Measurements from ENCODE around the gene TRPC4AP. TPM values are rescaled to one million over a fixed set of nuclear protein-coding genes. Genes with fewer than 3 reads are reported as not detected.

The TRPC4AP gene
- total RNA-seq, 1 donor from 2014 or later = 67.6 TPM

DNA sequence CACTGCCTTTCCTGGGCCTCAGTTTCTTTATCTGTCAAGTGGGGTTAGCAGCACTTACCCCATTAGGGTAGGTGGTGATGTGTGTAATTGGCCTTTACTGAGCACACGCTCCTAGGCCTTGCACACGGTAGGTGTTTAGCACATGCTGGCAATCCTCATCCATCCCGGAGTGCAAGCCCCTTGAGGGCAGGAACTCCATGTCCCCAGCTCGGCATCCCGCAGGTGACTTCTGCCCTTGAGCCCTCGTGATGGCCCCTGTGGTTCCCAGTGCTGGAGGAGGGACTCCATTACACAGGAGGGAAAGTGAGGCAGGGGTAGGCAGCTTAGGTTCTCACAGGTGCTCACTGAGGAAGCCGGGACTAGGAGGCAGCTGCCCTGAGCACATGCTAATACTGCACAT, 96.9 kb downstream of the TRPC4AP start:
- no peak overlapping the region for H3K27ac ChIP-seq
- ATAC-seq = no peak

DNA sequence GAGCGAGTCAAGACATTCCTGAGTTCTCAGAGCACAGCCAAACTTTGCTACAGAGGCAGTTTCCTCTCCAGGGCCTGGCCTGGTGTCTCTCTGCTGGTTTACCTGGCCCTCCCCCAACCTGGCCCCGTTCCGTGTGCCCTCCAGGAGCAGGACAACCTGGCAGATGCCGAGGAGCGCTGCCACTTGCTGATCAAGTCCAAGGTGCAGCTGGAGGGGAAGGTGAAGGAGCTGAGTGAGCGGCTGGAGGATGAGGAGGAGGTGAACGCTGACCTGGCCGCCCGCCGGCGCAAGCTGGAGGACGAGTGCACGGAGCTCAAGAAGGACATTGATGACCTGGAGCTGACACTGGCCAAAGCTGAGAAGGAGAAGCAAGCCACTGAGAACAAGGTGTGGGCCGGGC, 97.4 kb downstream of the TRPC4AP start:
- no peak overlapping the region for H3K4me3 ChIP-seq
- H3K27me3 ChIP-seq = no peaks in the 10 kb centered on the region
- no peak for ATAC-seq
- intact Hi-C loops (cut with DNase I) = no loop called here
- no peaks in the 10 kb centered on the region for H3K4me1 ChIP-seq
- no peaks in the 10 kb centered on the region for H3K9me3 ChIP-seq
- peaks cover 61% of the 10 kb centered on the region for H3K36me3 ChIP-seq
- no peak for DNase-seq
- no peak overlapping the region for H3K27ac ChIP-seq
- TF ChIP-seq, protein P1, sequence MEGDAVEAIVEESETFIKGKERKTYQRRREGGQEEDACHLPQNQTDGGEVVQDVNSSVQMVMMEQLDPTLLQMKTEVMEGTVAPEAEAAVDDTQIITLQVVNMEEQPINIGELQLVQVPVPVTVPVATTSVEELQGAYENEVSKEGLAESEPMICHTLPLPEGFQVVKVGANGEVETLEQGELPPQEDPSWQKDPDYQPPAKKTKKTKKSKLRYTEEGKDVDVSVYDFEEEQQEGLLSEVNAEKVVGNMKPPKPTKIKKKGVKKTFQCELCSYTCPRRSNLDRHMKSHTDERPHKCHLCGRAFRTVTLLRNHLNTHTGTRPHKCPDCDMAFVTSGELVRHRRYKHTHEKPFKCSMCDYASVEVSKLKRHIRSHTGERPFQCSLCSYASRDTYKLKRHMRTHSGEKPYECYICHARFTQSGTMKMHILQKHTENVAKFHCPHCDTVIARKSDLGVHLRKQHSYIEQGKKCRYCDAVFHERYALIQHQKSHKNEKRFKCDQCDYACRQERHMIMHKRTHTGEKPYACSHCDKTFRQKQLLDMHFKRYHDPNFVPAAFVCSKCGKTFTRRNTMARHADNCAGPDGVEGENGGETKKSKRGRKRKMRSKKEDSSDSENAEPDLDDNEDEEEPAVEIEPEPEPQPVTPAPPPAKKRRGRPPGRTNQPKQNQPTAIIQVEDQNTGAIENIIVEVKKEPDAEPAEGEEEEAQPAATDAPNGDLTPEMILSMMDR (IDR thresholded peaks at IDR 0.05) = no peak

More for the DNA sequence above, 96.9 kb downstream of the TRPC4AP start:
- Histone ChIP-seq H3K4me1 (no peaks in the 10 kb centered on the region), H3K9me3 (no peaks in the 10 kb centered on the region), H3K27me3 (no peaks in the 10 kb centered on the region), H3K36me3 (peaks cover 66% of the 10 kb centered on the region), H3K4me3 (no peak overlapping the region)
- DNase-seq = no peak
- intact Hi-C loops (cut with DNase I) = no loop called here
- TF ChIP-seq, protein P1 (IDR thresholded peaks at IDR 0.05) = no peak

DNA sequence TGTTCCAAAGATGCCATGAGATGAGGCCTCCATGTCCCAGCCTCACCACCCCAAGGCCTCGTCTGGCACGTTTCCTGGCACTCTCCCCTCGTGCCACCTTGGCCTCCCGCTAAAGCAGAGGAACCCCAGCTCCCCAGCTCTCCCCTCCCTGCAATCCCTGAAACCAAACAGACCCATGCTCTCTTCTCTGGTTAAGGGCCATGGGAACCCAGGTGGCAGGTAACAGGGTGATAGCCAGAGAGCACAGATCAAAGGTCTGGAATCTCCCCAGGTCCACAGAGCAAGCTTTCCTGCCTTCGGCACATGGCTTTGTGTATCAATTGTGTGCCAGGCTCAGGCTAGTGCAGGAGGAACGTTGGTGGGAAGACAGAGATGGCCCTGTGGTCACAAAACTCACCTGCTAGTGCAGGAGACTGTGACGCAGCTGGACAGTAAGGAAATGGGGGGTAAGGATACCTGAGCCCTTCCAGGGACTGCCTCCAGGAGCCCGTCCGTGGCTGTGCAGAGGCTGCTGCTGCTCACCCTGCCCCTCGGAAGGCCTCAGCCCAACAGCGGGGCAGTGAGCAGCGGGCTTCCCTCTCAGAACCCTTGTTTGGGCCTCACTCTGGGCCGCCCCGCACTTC, 98.0 kb downstream of the TRPC4AP start:
- Histone ChIP-seq H3K9me3 (no peaks in the 10 kb centered on the region), H3K4me1 (no peaks in the 10 kb centered on the region), H3K4me3 (no peak overlapping the region), H3K27me3 (no peaks in the 10 kb centered on the region), H3K36me3 (peaks cover 55% of the 10 kb centered on the region), H3K27ac (no peak overlapping the region)
- ATAC-seq (no peak), DNase-seq (no peak)
- intact Hi-C loops (cut with DNase I) = no loop called here
- TF ChIP-seq, protein P1 (IDR thresholded peaks at IDR 0.05) = no peak

DNA sequence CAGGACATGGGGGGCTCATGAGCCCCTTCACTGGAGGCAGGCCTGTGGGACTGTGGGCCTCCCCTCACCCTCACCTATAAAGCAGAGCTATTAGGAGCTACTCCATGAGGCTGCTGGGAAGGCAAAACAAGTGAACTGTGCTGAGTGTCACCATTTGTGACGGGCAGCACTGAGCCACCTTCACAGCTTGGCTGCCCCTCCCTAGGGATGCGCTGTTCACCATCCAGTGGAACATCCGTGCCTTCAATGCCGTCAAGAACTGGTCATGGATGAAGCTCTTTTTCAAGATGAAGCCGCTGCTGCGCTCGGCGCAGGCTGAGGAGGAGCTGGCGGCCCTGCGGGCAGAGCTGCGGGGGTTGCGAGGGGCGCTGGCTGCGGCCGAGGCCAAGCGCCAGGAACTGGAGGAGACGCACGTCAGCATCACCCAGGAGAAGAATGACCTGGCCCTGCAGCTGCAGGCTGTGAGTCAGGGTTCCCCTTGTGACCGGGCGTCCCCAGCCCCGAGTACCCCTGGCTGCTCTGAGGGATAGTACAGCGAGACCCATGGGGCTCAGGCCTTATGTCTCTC, 98.6 kb downstream of the TRPC4AP start:
- Histone ChIP-seq H3K27me3 (no peaks in the 10 kb centered on the region), H3K36me3 (peaks cover 49% of the 10 kb centered on the region), H3K4me1 (no peaks in the 10 kb centered on the region), H3K27ac (no peak overlapping the region), H3K9me3 (no peaks in the 10 kb centered on the region), H3K4me3 (no peak overlapping the region)
- DNase-seq = no peak
- intact Hi-C loops (cut with DNase I) = no loop called here
- ATAC-seq = no peak
- TF ChIP-seq, protein P1 (IDR thresholded peaks at IDR 0.05) = no peak

DNA sequence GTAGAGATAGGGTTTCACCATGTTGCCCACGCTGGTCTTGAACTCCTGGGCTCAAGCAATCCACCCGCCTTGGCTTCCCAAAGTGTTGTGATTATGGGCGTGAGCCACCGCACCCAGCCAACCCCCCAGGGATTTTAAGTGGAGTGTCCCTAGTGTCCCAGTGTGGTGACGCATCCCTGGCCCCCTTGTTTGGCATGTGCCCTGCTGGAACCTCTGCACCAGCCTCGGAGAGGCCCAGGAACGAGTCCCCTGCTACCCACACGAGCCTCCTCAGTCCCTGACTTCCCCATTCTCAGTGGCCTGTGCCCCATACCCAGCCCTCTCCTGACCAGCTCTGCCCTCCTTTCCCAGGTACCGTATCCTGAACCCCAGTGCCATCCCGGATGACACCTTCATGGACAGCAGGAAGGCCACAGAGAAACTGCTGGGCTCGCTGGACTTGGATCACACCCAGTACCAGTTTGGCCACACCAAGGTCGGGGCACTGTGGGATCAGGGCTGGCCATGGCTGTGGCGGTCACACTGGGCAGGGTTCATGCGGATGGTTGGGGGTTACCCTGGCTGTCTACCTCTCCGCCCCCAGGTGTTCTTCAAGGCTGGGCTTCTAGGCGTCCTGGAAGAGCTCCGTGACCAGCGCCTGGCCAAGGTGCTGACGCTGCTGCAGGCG, 99.7 kb downstream of the TRPC4AP start:
- TF ChIP-seq, protein P1 (IDR thresholded peaks at IDR 0.05) = no peak
- H3K9me3 ChIP-seq = no peaks in the 10 kb centered on the region
- no peak overlapping the region for H3K4me3 ChIP-seq
- intact Hi-C loops (cut with DNase I) = no loop called here
- H3K4me1 ChIP-seq = no peaks in the 10 kb centered on the region
- H3K27me3 ChIP-seq = no peaks in the 10 kb centered on the region
- H3K36me3 ChIP-seq = peaks cover 38% of the 10 kb centered on the region
- no peak for ATAC-seq
- H3K27ac ChIP-seq = no peak overlapping the region
- no peak for DNase-seq

Measured in upper lobe of right lung (tissue), 1 donor.